Sigmoid colon (tissue), 7 donors: ENCODE results near the gene PIK3CB. TPM values are rescaled to one million over a fixed set of nuclear protein-coding genes. Genes with fewer than 3 reads are reported as not detected.

ENCODE experiments used
- DNase-seq: peaks from one replicate; pipeline ENCODE4 v3.0.0-alpha.2; 2019
- H3K27ac ChIP-seq, 4 donors: fragments of 200-600 bp; sonication (generic); one replicate each; pipeline ENCODE4 v1.5.1; 2016 to 2019; ENCODE audit warnings: mild to moderate bottlenecking in 1 of 4
- H3K27me3 ChIP-seq, 3 donors: fragments of 200-600 bp; sonication (generic); one replicate each; pipeline ENCODE4 v1.5.1; 2019; ENCODE audit warnings: mild to moderate bottlenecking in 1 of 3
- H3K36me3 ChIP-seq, 4 donors: fragments of 200-600 bp; sonication (generic); one replicate each; pipeline ENCODE4 v1.5.1; 2016 to 2019
- H3K4me1 ChIP-seq, 4 donors: fragments of 200-600 bp; sonication (generic); one replicate each; pipeline ENCODE4 v1.5.1; 2017 to 2019
- H3K4me3 ChIP-seq, 4 donors: fragments of 200-600 bp; sonication (generic); one replicate each; pipeline ENCODE4 v1.5.1; 2017 to 2019; ENCODE audit warnings: mild to moderate bottlenecking in 2 of 4, moderate library complexity in 1 of 4
- H3K9me3 ChIP-seq, 4 donors: fragments of 200-600 bp in 3 of 4; sonication (generic) in 3 of 4; one replicate each; pipeline versions ENCODE4 v1.5.1 to v1.6.1; 2013 to 2019
- EP300 ChIP-seq, 4 donors: sonication (generic); formaldehyde crosslinking; IDR thresholded peaks; one replicate each; pipeline ENCODE4 v1.6.1; 2017; ENCODE audit warnings: antibody characterized with exemption in 4 of 4
- POLR2A ChIP-seq, 2 donors: fragments of 450-650 bp; IDR thresholded peaks; one replicate each; pipeline ENCODE4 v1.6.1; 2016; ENCODE audit warnings: antibody characterized with exemption in 2 of 2, mild to moderate bottlenecking in 2 of 2, moderate library complexity in 2 of 2
- POLR2AphosphoS5 ChIP-seq, 4 donors: sonication (generic); formaldehyde crosslinking; IDR thresholded peaks; one replicate each; pipeline ENCODE4 v1.6.1; 2017; ENCODE audit warnings: antibody characterized with exemption in 4 of 4
- WGBS, 2 donors: extraction: QIAGEN DNeasy Blood & Tissue Kit; methylation state at CpG; one replicate each; pipeline ENCODE4 v1.1.7; 2013; 5-methylcytosine and 5-hydroxymethylcytosine counted together
- intact Hi-C: fragments of 100-400 bp; cut with DNase I; formaldehyde crosslinking; loops from one replicate; pipeline ENCODE4 v1.15.1; 2023
- polyA plus RNA-seq, 3 donors: library from polyadenylated mRNA; stranded (reverse); fragments of 200-250 nt; gene quantifications; one replicate each; pipeline ENCODE4 v1.2.3, GENCODE V29; 2013
- total RNA-seq, 4 donors: library from RNA; depleted of rRNA; stranded (reverse); fragments of >200 nt; gene quantifications; one replicate each; pipeline ENCODE4 v1.1.0, GENCODE V29; 2016
- TF ChIP-seq, protein P1 (sequence below), 4 experiments: fragments of 450-650 bp in 3 of 4; fragments of 200-600 bp in 1 of 4; IDR thresholded peaks; one replicate each; pipeline ENCODE4 v1.5.1; 2016 to 2019; ENCODE audit warnings: antibody characterized with exemption in 4 of 4, mild to moderate bottlenecking in 3 of 4, moderate library complexity in 2 of 4
- donor health status: healthy with polysubstance abuse.
- donor health status: Bipolar disorder and iron deficiency.
- donor health status: healthy.

The PIK3CB gene
- total and polyA plus RNA-seq, 7 donors: 17.4 to 29.5 (median 22.0) TPM

DNA sequence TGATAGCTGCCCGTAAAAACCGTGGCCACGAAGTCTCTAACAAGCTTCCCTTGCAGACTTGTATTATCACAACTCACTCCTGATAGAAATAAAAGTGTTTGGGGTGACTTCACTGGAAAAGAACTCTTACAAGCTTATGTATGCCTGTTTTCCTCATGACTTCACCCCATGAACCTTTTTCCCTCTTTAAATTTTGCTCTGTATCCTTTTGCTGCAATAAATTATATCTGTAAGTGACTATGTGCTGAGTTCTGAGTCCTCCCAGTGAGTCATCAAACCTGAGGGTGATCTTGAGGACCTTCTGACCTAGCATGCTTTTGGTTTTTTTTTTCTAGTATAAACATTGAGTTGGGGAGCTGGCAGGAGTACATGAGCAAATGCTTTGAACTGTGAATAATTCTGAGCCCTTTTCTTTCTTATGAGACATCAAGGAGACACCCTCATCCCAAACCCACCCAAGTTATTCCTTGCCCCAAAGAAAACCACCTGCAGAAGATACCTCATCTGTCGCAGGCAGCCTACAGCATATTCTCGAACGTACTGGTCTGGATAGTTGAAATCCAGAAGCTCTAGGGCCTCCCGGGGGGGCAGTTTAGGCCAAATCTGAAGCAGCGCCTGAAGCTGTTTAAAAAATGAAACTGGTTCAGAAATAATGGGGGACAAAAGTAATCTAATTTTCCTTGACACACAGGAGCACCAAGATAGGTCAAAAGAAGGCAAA lies 140.3 kb downstream of the PIK3CB start:
- WGBS, 2 donors: 86 to 91% methylated on average over 8 of the region's 8 CpGs
- H3K36me3 ChIP-seq: peaks cover 0 to 14% (median 4%) of the 10 kb centered on the region in 4 donors
- TF ChIP-seq, protein P1, sequence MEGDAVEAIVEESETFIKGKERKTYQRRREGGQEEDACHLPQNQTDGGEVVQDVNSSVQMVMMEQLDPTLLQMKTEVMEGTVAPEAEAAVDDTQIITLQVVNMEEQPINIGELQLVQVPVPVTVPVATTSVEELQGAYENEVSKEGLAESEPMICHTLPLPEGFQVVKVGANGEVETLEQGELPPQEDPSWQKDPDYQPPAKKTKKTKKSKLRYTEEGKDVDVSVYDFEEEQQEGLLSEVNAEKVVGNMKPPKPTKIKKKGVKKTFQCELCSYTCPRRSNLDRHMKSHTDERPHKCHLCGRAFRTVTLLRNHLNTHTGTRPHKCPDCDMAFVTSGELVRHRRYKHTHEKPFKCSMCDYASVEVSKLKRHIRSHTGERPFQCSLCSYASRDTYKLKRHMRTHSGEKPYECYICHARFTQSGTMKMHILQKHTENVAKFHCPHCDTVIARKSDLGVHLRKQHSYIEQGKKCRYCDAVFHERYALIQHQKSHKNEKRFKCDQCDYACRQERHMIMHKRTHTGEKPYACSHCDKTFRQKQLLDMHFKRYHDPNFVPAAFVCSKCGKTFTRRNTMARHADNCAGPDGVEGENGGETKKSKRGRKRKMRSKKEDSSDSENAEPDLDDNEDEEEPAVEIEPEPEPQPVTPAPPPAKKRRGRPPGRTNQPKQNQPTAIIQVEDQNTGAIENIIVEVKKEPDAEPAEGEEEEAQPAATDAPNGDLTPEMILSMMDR (IDR thresholded peaks at IDR 0.05): no peak
- TF ChIP-seq POLR2A (IDR thresholded peaks at IDR 0.05) (no peak), EP300 (IDR thresholded peaks at IDR 0.05) (no peak), POLR2AphosphoS5 (IDR thresholded peaks at IDR 0.05) (no peak)
- H3K27me3 ChIP-seq: no peaks in the 10 kb centered on the region
- H3K27ac ChIP-seq: peak overlapping the region in 2 of 4 donors; percentile 28 to 47
- H3K4me1 ChIP-seq: peaks cover 0 to 11% (median 9%) of the 10 kb centered on the region in 4 donors
- H3K9me3 ChIP-seq: no peaks in the 10 kb centered on the region
- H3K4me3 ChIP-seq: no peak overlapping the region
- DNase-seq: no peak
- intact Hi-C loops: no loop called here

DNA sequence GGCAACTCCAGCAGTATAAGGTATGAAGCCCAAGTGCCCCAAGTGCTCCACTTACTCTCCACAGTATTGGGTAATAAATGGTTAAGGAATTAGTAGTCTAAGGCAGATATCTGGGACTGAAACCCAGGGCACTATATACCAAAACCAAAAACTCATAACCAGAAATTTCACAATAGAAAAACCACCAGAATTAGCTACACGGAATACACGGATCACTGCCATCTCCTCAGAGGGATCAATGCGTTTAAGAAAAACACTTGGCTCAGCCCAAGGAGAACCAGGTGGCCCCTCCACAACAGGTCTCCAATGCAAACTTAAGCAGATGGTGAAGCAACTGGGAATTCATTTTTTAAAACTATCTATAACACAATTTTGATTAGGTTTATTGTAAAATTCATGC lies 142.6 kb downstream of the PIK3CB start:
- TF ChIP-seq POLR2AphosphoS5 (IDR thresholded peaks at IDR 0.05) (no peak), EP300 (IDR thresholded peaks at IDR 0.05) (no peak), POLR2A (IDR thresholded peaks at IDR 0.05) (no peak)
- TF ChIP-seq, protein P1 (IDR thresholded peaks at IDR 0.05): no peak
- H3K9me3 ChIP-seq: no peaks in the 10 kb centered on the region

DNA sequence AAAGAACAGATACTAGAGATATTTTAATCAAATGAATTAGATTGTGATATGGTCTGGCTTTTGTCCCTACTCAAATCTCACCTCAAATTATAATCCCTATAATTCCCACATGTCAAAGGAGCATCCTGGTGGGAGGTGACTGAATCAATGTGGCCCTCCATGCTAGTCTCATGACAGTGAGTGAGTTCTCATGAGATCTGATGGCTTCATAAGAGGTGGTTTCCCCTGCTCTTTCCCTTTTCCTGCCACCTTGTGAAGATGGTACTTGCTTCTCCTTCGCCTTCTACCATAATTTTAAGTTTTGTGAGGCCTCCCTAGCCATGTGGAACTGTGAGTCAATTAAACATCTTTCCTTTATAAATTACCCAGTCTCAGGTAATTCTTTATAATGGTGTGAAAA lies 143.4 kb downstream of the PIK3CB start:
- TF ChIP-seq POLR2AphosphoS5 (IDR thresholded peaks at IDR 0.05) (no peak), POLR2A (IDR thresholded peaks at IDR 0.05) (no peak), EP300 (IDR thresholded peaks at IDR 0.05) (no peak)
- TF ChIP-seq, protein P1 (IDR thresholded peaks at IDR 0.05): no peak
- H3K27ac ChIP-seq: no peak overlapping the region
- DNase-seq: no peak
- no peaks in the 10 kb centered on the region for H3K9me3 ChIP-seq
- no peak overlapping the region for H3K4me3 ChIP-seq
- peaks cover 0 to 11% (median 9%) of the 10 kb centered on the region in 4 donors for H3K4me1 ChIP-seq
- intact Hi-C loops: no loop called here
- WGBS, 2 donors: 51 to 100% methylated on average over 1 of the region's 1 CpG
- peaks cover 0 to 11% (median 0%) of the 10 kb centered on the region in 4 donors for H3K36me3 ChIP-seq
- no peaks in the 10 kb centered on the region for H3K27me3 ChIP-seq

More for the DNA sequence above, 142.6 kb downstream of the PIK3CB start:
- Histone ChIP-seq H3K36me3 (peaks cover 0 to 11% (median 0%) of the 10 kb centered on the region in 4 donors), H3K27ac (no peak overlapping the region), H3K27me3 (no peaks in the 10 kb centered on the region), H3K4me1 (peaks cover 0 to 11% (median 9%) of the 10 kb centered on the region in 4 donors), H3K4me3 (no peak overlapping the region)
- intact Hi-C loops: no loop called here
- 91 to 92% methylated on average over 3 of the region's 3 CpGs for WGBS, 2 donors
- no peak for DNase-seq

DNA sequence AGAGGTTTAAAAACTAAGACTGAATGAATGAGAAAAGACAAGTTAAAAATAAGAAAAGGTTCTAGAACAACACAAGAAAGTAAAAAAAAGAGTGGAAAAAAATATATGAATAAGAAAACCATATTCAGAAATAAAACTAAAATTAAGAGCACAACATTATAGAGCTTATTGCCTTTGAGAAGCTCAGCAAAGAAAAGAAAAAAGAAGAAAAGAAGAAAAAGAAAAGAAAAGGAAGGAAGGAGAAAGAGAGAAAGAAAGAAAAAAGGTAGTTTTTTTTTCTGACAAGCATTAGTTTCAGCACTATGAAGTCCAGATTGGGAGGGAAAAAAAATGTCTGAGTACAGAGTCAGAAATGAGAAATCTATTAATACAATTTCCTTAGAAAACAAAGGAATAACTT lies 144.7 kb downstream of the PIK3CB start:
- TF ChIP-seq POLR2AphosphoS5 (IDR thresholded peaks at IDR 0.05): no peak
- TF ChIP-seq POLR2A (IDR thresholded peaks at IDR 0.05): no peak
- no peak for TF ChIP-seq EP300 (IDR thresholded peaks at IDR 0.05)
- TF ChIP-seq, protein P1 (IDR thresholded peaks at IDR 0.05): no peak
- H3K9me3 ChIP-seq: no peaks in the 10 kb centered on the region
- no peaks in the 10 kb centered on the region for H3K27me3 ChIP-seq
- H3K4me3 ChIP-seq: no peak overlapping the region
- peaks cover 0 to 11% (median 9%) of the 10 kb centered on the region in 4 donors for H3K4me1 ChIP-seq
- H3K36me3 ChIP-seq: peaks cover 0 to 11% (median 0%) of the 10 kb centered on the region in 4 donors
- intact Hi-C loops: no loop called here
- DNase-seq: no peak
- H3K27ac ChIP-seq: no peak overlapping the region
